ENCODE results near the gene ENTPD1. TPM values are rescaled to one million over a fixed set of nuclear protein-coding genes. Genes with fewer than 3 reads are reported as not detected.

ENTPD1 gene
- total and polyA plus RNA-seq, 9 of the 15 experiments (the other 6 are each of a cell fraction or from before 2014, with no cell fraction given) = 0.07 to 1.5 (median 0.37) TPM

DNA sequence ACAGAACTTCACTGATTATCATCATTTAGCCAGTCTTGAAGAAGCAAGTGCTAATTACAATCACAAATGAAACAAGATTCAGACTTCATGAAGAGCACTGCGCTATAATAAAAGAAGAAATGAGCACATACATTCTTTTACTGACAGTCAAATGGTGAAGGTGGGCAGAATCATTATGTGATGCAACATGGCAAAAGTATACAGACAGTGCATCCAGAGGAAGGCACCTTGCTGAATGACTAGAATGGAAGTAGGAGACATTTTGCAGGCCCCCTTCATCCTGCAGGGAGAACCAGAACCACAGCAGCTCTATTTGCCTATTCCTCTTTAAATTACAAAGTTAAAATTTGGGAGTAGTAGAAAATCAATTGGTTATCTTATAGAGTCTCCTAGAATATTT, 120.8 kb downstream of the ENTPD1 start:
- FAIRE-seq = no peak
- 100% methylated on average over 1 of the region's 1 CpG for WGBS (ENCODE audit: insufficient coverage, low coverage, missing lambda C conversion rate)
- TF ChIP-seq HEY1 (CRISPR knock-in tag; IDR thresholded peaks at IDR 0.05; ENCODE audit: borderline replicate concordance) (no peak), OTX1 (CRISPR knock-in tag; IDR thresholded peaks at IDR 0.05) (no peak), POLR2H (tag; IDR thresholded peaks at IDR 0.05; ENCODE audit: low read depth) (no peak), PURB (CRISPR knock-in tag; IDR thresholded peaks at IDR 0.05; ENCODE audit: low read depth) (no peak), RBBP5 (IDR thresholded peaks at IDR 0.05; ENCODE audit: borderline replicate concordance, insufficient read depth, low read length, poor library complexity, severe bottlenecking) (no peak)
- intact Hi-C loops (cut with micrococcal nuclease) = no loop called here
- Histone ChIP-seq H3K4me3 (no peak overlapping the region), H3K79me2 (ENCODE audit: control insufficient read depth, insufficient read depth, low read length) (no peaks in the 10 kb centered on the region), H3K36me3 (ENCODE audit: control insufficient read depth, insufficient read depth, low read length) (peaks cover 20% of the 10 kb centered on the region; the same call in 1 of the 3 replicates), H2AFZ (ENCODE audit: low read depth, low read length) (no peak overlapping the region), H3K4me2 (ENCODE audit: insufficient read depth, low read length) (no peak overlapping the region), H3K9ac (ENCODE audit: insufficient read depth in 1 of 2, low read depth in 2 of 2, low read length in 2 of 2) (no peak overlapping the region), H3K27me3 (ENCODE audit: control insufficient read depth in 2 of 2, insufficient read depth in 2 of 2, low read length in 2 of 2) (no peaks in the 10 kb centered on the region), H3K9me3 (replicated peaks; ENCODE audit: control insufficient read depth, insufficient read depth, low read depth, low read length) (no peaks in the 10 kb centered on the region), H4K20me1 (replicated peaks; ENCODE audit: control insufficient read depth, insufficient read depth, low read length) (no peaks in the 10 kb centered on the region), H3K9me1 (ENCODE audit: control insufficient read depth, insufficient read depth, low read length) (no peaks in the 10 kb centered on the region), H3K27ac (ENCODE audit: extremely low read depth, low read depth, low read length) (no peak overlapping the region), H3K4me1 (replicated peaks in 1 of 2; ENCODE audit: control insufficient read depth in 2 of 2, insufficient read depth in 2 of 2, low read length in 2 of 2) (no peaks in the 10 kb centered on the region)
- no TSS peak for BruUV-seq (replicated peaks)
- CTCF ChIA-PET (ENCODE audit: low intra/inter-chr PET ratio) = no interaction called here
- ATAC-seq = no peak
- DNase-seq (ENCODE audit: extremely low read depth in 1 of 4, low spot score in 3 of 4) = no peak
- POLR2A ChIA-PET = no interaction called here
- in situ Hi-C loops (cut with MboI) = no loop called here

DNA sequence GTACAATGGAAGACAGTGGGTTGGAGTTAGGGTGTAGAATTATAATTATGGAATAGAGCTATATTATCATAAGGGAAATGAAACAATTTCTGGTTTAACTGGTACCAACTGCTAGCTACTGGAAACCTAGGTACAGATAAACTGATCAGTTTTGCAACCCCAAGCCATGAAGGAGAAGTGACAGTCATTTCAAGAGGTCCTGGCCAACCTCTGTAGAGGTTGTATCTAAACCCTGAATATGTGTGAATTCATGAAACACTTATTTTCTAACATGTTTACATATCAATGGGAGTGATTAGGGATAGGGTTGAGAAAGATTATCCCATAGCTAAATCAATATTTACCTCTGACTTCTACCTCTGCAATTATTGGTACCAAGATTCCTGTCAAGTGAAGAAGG, 121.9 kb downstream of the ENTPD1 start:
- no peak for DNase-seq (ENCODE audit: extremely low read depth in 1 of 4, low spot score in 3 of 4)
- in situ Hi-C loops (cut with MboI) = no loop called here
- intact Hi-C loops (cut with micrococcal nuclease) = no loop called here
- ATAC-seq = no peak
- Histone ChIP-seq H3K79me2 (ENCODE audit: control insufficient read depth, insufficient read depth, low read length) (no peaks in the 10 kb centered on the region), H3K9ac (ENCODE audit: insufficient read depth in 1 of 2, low read depth in 2 of 2, low read length in 2 of 2) (no peak overlapping the region), H3K4me1 (replicated peaks in 1 of 2; ENCODE audit: control insufficient read depth in 2 of 2, insufficient read depth in 2 of 2, low read length in 2 of 2) (no peaks in the 10 kb centered on the region), H3K9me3 (replicated peaks; ENCODE audit: control insufficient read depth, insufficient read depth, low read depth, low read length) (no peaks in the 10 kb centered on the region), H3K27ac (ENCODE audit: extremely low read depth, low read depth, low read length) (no peak overlapping the region), H3K27me3 (ENCODE audit: control insufficient read depth in 2 of 2, insufficient read depth in 2 of 2, low read length in 2 of 2) (no peaks in the 10 kb centered on the region), H2AFZ (ENCODE audit: low read depth, low read length) (no peak overlapping the region), H3K4me2 (ENCODE audit: insufficient read depth, low read length) (no peak overlapping the region), H3K9me1 (ENCODE audit: control insufficient read depth, insufficient read depth, low read length) (no peaks in the 10 kb centered on the region), H3K36me3 (ENCODE audit: control insufficient read depth, insufficient read depth, low read length) (peaks cover 17% of the 10 kb centered on the region; the same call in 1 of the 3 replicates), H4K20me1 (replicated peaks; ENCODE audit: control insufficient read depth, insufficient read depth, low read length) (no peaks in the 10 kb centered on the region), H3K4me3 (no peak overlapping the region)
- FAIRE-seq = no peak
- POLR2A ChIA-PET = interaction anchor here (0.6 kb wide), 1 partner anchor 324 kb away, joined by 3 read pairs; no protein-coding TSS in a partner anchor
- CTCF ChIA-PET (ENCODE audit: low intra/inter-chr PET ratio) = no interaction called here
- BruUV-seq (replicated peaks) = no TSS peak
- TF ChIP-seq DPF2 (IDR thresholded peaks at IDR 0.05) = no peak
- no peak for TF ChIP-seq ELF4 (CRISPR knock-in tag; IDR thresholded peaks at IDR 0.05)
- no peak for TF ChIP-seq HNRNPUL1 (IDR thresholded peaks at IDR 0.05; ENCODE audit: low read length)
- no peak for TF ChIP-seq HMGXB4 (CRISPR knock-in tag; IDR thresholded peaks at IDR 0.05)

All from K562 (cell line).